ENCODE measurements around the gene LRRC7. TPM values are rescaled to one million over a fixed set of nuclear protein-coding genes. Genes with fewer than 3 reads are reported as not detected.
A peak's percentile ranks its signal among the peaks of the same experiment; 100 is the strongest.

LRRC7 gene
- total and polyA plus RNA-seq, 2 donors (not counting 1 experiment from before 2014, with no cell fraction given): 0.03 TPM; not detected in 1

GRCh38 chr1:69697340-69697739, 129.6 kb downstream of the LRRC7 start:
- Histone ChIP-seq H2AFZ (ENCODE audit: low read length) (no peak overlapping the region), H3K4me2 (ENCODE audit: extremely low read depth, insufficient read depth, low read length) (no peak overlapping the region), H3K79me2 (ENCODE audit: control insufficient read depth, insufficient read depth, low read length) (no peaks in the 10 kb centered on the region), H3K27ac (ENCODE audit: insufficient read depth, low read length) (no peak overlapping the region), H3K9ac (ENCODE audit: insufficient read depth, low read length) (no peak overlapping the region), H3K9me3 (ENCODE audit: control insufficient read depth, insufficient read depth, low read depth, low read length) (no peaks in the 10 kb centered on the region), H3K36me3 (ENCODE audit: control insufficient read depth, insufficient read depth, low read length) (no peaks in the 10 kb centered on the region), H3K4me3 (replicated peaks in 1 of 4; ENCODE audit: control extremely low read depth in 1 of 4, insufficient read depth in 1 of 4, low read depth in 3 of 4, low read length in 4 of 4) (no peak overlapping the region), H3K4me1 (ENCODE audit: control insufficient read depth, extremely low read depth, insufficient read depth, low read length) (no peaks in the 10 kb centered on the region), H3K27me3 (ENCODE audit: control insufficient read depth, insufficient read depth, low read length) (no peaks in the 10 kb centered on the region), H4K20me1 (ENCODE audit: control insufficient read depth, extremely low read depth, insufficient read depth, low read length) (no peaks in the 10 kb centered on the region)
- no peak for DNase-seq (ENCODE audit: low read depth in 2 of 2)
- no peak for TF ChIP-seq CTCF (conservative IDR thresholded peaks at IDR 0.05 in 1 of 2, IDR thresholded peaks at IDR 0.05 in 1 of 2; ENCODE audit: low read depth in 1 of 2, low read length in 2 of 2)
- no peak for TF ChIP-seq EZH2 (IDR thresholded peaks at IDR 0.05; ENCODE audit: low read length, missing control alignments)

- peak; percentile 15 to 23 for DNase-seq (ENCODE audit: low read depth in 2 of 2)
- H3K27me3 ChIP-seq (ENCODE audit: control insufficient read depth, insufficient read depth, low read length): no peaks in the 10 kb centered on the region
- H3K4me1 ChIP-seq (ENCODE audit: control insufficient read depth, extremely low read depth, insufficient read depth, low read length): no peaks in the 10 kb centered on the region
- H3K4me2 ChIP-seq (ENCODE audit: extremely low read depth, insufficient read depth, low read length): no peak overlapping the region
- no peaks in the 10 kb centered on the region for H3K9me3 ChIP-seq (ENCODE audit: control insufficient read depth, insufficient read depth, low read depth, low read length)
- H3K79me2 ChIP-seq (ENCODE audit: control insufficient read depth, insufficient read depth, low read length): no peaks in the 10 kb centered on the region
- no peak overlapping the region for H3K9ac ChIP-seq (ENCODE audit: insufficient read depth, low read length)
- peak in 1 of 2 donors; percentile 35 for TF ChIP-seq CTCF (conservative IDR thresholded peaks at IDR 0.05 in 1 of 2, IDR thresholded peaks at IDR 0.05 in 1 of 2; ENCODE audit: low read depth in 1 of 2, low read length in 2 of 2)
- no peak for TF ChIP-seq EZH2 (IDR thresholded peaks at IDR 0.05; ENCODE audit: low read length, missing control alignments)
- no peak overlapping the region for H3K4me3 ChIP-seq (replicated peaks in 1 of 4; ENCODE audit: control extremely low read depth in 1 of 4, insufficient read depth in 1 of 4, low read depth in 3 of 4, low read length in 4 of 4)
- no peaks in the 10 kb centered on the region for H4K20me1 ChIP-seq (ENCODE audit: control insufficient read depth, extremely low read depth, insufficient read depth, low read length)
- no peaks in the 10 kb centered on the region for H3K36me3 ChIP-seq (ENCODE audit: control insufficient read depth, insufficient read depth, low read length)
- H3K27ac ChIP-seq (ENCODE audit: insufficient read depth, low read length): no peak overlapping the region
- H2AFZ ChIP-seq (ENCODE audit: low read length): no peak overlapping the region
Measured at GRCh38 chr1:69700770-69701169, 133.0 kb downstream of the LRRC7 start.

GRCh38 chr1:69702085-69702484, 134.4 kb downstream of the LRRC7 start:
- Histone ChIP-seq H2AFZ (ENCODE audit: low read length) (no peak overlapping the region), H3K27ac (ENCODE audit: insufficient read depth, low read length) (no peak overlapping the region), H3K27me3 (ENCODE audit: control insufficient read depth, insufficient read depth, low read length) (no peaks in the 10 kb centered on the region), H3K9me3 (ENCODE audit: control insufficient read depth, insufficient read depth, low read depth, low read length) (no peaks in the 10 kb centered on the region), H3K4me3 (replicated peaks in 1 of 4; ENCODE audit: control extremely low read depth in 1 of 4, insufficient read depth in 1 of 4, low read depth in 3 of 4, low read length in 4 of 4) (no peak overlapping the region), H3K36me3 (ENCODE audit: control insufficient read depth, insufficient read depth, low read length) (no peaks in the 10 kb centered on the region), H3K4me1 (ENCODE audit: control insufficient read depth, extremely low read depth, insufficient read depth, low read length) (no peaks in the 10 kb centered on the region), H3K79me2 (ENCODE audit: control insufficient read depth, insufficient read depth, low read length) (no peaks in the 10 kb centered on the region), H3K9ac (ENCODE audit: insufficient read depth, low read length) (no peak overlapping the region), H3K4me2 (ENCODE audit: extremely low read depth, insufficient read depth, low read length) (no peak overlapping the region), H4K20me1 (ENCODE audit: control insufficient read depth, extremely low read depth, insufficient read depth, low read length) (no peaks in the 10 kb centered on the region)
- TF ChIP-seq CTCF (conservative IDR thresholded peaks at IDR 0.05 in 1 of 2, IDR thresholded peaks at IDR 0.05 in 1 of 2; ENCODE audit: low read depth in 1 of 2, low read length in 2 of 2) (no peak), EZH2 (IDR thresholded peaks at IDR 0.05; ENCODE audit: low read length, missing control alignments) (no peak)
- DNase-seq (ENCODE audit: low read depth in 2 of 2): no peak

Measured in fibroblast of lung (primary cell).